ENCODE results near the gene PTPRM. TPM values are rescaled to one million over a fixed set of nuclear protein-coding genes. Genes with fewer than 3 reads are reported as not detected.

The PTPRM gene
- total and polyA plus RNA-seq, 2 of the 8 experiments (the other 6 are each of a cell fraction or from before 2014, with no cell fraction given): 4.1 to 7.0 TPM

GRCh38 chr18:8088626-8089025 lies 521.5 kb downstream of the PTPRM start:
- Histone ChIP-seq H3K36me3 (ENCODE audit: control insufficient read depth in 2 of 4, insufficient read depth in 4 of 4, low read length in 3 of 4) (no peaks in the 10 kb centered on the region), H3K4me1 (replicated peaks in 1 of 4; ENCODE audit: control insufficient read depth in 3 of 4, insufficient read depth in 4 of 4, low read length in 3 of 4) (peaks cover 1 to 9% (median 3%) of the 10 kb centered on the region in 4 experiments; a peak in 4 of 7 replicates), H2AFZ (ENCODE audit: low read length) (no peak overlapping the region), H3K56ac (replicated peaks; ENCODE audit: insufficient read length, low read depth, low read length) (no peak overlapping the region), H3K27me3 (replicated peaks in 1 of 4; ENCODE audit: control insufficient read depth in 3 of 4, extremely low read depth in 1 of 4, insufficient read depth in 3 of 4, low read length in 3 of 4) (peaks cover 0 to 2% (median 0%) of the 10 kb centered on the region in 4 experiments; a peak in 3 of 7 replicates), H3K18ac (ENCODE audit: extremely low read depth, low read length) (no peak overlapping the region), H2BK12ac (ENCODE audit: low read depth, low read length) (no peak overlapping the region), H3K9me3 (ENCODE audit: insufficient read depth in 2 of 2, low read depth in 1 of 2, low read length in 1 of 2) (no peaks in the 10 kb centered on the region), H2BK15ac (ENCODE audit: low read length) (no peak overlapping the region), H4K20me1 (replicated peaks in 1 of 2; ENCODE audit: control insufficient read depth in 1 of 2, insufficient read depth in 2 of 2, low read length in 2 of 2) (no peaks in the 10 kb centered on the region), H4K91ac (replicated peaks; ENCODE audit: insufficient read length, low read length) (no peak overlapping the region), H2AK5ac (ENCODE audit: low read depth, low read length) (no peak overlapping the region), H3K27ac (ENCODE audit: low read depth, low read length) (no peak overlapping the region), H3K23ac (ENCODE audit: insufficient read length) (no peak overlapping the region), H4K5ac (ENCODE audit: insufficient read length, low read depth, low read length) (no peak overlapping the region), H2BK5ac (ENCODE audit: low read depth, low read length) (no peak overlapping the region), H3K9ac (replicated peaks in 1 of 4; ENCODE audit: extremely low read depth in 1 of 4, low read depth in 3 of 4, low read length in 3 of 4) (no peak overlapping the region), H2BK20ac (ENCODE audit: low read length) (0 out of 2 replicates have a peak overlapping the region, but pooled peaks have one; percentile 44), H3K79me1 (ENCODE audit: low read depth, low read length) (no peaks in the 10 kb centered on the region), H3K4me3 (ENCODE audit: extremely low read depth in 1 of 4, insufficient read depth in 2 of 4, low read depth in 3 of 4, low read length in 4 of 4) (no peak overlapping the region), H3K79me2 (ENCODE audit: control insufficient read depth in 1 of 2, insufficient read depth in 2 of 2, low read length in 2 of 2) (no peaks in the 10 kb centered on the region), H3K4me2 (ENCODE audit: insufficient read depth in 1 of 2, low read depth in 2 of 2, low read length in 2 of 2) (no peak overlapping the region), H3K23me2 (ENCODE audit: low read depth, low read length) (no peaks in the 10 kb centered on the region), H4K8ac (ENCODE audit: extremely low read depth, insufficient read depth, low read length) (no peak overlapping the region), H3K4ac (replicated peaks; ENCODE audit: insufficient read length, low read depth, low read length) (no peak overlapping the region), H3K14ac (ENCODE audit: insufficient read length) (no peak overlapping the region), H2BK120ac (replicated peaks; ENCODE audit: low read depth, low read length) (no peak overlapping the region)
- ChIA-PET CTCF (ENCODE audit: partially characterized antibody) (interaction anchor here (1.2 kb wide), 1 partner anchor 164 kb away, joined by 4 read pairs; no protein-coding TSS in a partner anchor), POLR2A (ENCODE audit: partially characterized antibody) (no interaction called here)
- 78% methylated on average over 3 of the region's 3 CpGs; no CpG with 5 or more reads in 1 of the 2 experiments for WGBS, 2 experiments (ENCODE audit: extremely low coverage in 1 of 2, insufficient coverage in 1 of 2, insufficient read length in 1 of 2, insufficient replicate concordance in 2 of 2, low coverage in 1 of 2, low lambda C conversion rate in 2 of 2, missing lambda C conversion rate in 1 of 2)
- no peak for DNase-seq (ENCODE audit: low read depth in 1 of 2, low spot score in 2 of 2)
- FAIRE-seq: no peak
- TF ChIP-seq CTCF (IDR thresholded peaks at IDR 0.05; ENCODE audit: control extremely low read depth in 1 of 3, insufficient read depth in 1 of 3, low read depth in 1 of 3, low read length in 3 of 3) (no peak), MAFK (IDR thresholded peaks at IDR 0.05; ENCODE audit: low read depth, low read length) (no peak), SP2 (IDR thresholded peaks at IDR 0.05; ENCODE audit: low read length) (no peak), CTBP2 (IDR thresholded peaks at IDR 0.05; ENCODE audit: borderline replicate concordance, insufficient read depth, insufficient read length, low read length) (no peak), CEBPB (IDR thresholded peaks at IDR 0.05; ENCODE audit: low read depth, low read length) (no peak), HDAC6 (IDR thresholded peaks at IDR 0.05; ENCODE audit: low read depth, low read length) (no peak), TBP (IDR thresholded peaks at IDR 0.05; ENCODE audit: low read depth, low read length) (no peak), POLR2A (IDR thresholded peaks at IDR 0.05; ENCODE audit: control extremely low read depth in 1 of 2, low read depth in 2 of 2, low read length in 2 of 2) (no peak), CHD1 (IDR thresholded peaks at IDR 0.05; ENCODE audit: low read depth, low read length) (no peak), RNF2 (IDR thresholded peaks at IDR 0.05; ENCODE audit: borderline replicate concordance, low read depth, low read length, missing control alignments, poor library complexity, severe bottlenecking) (no peak)
